ENCODE data around the gene ADD3. TPM values are rescaled to one million over a fixed set of nuclear protein-coding genes. Genes with fewer than 3 reads are reported as not detected.

Gene ADD3
- total and polyA plus RNA-seq, 2 donors (not counting 3 experiments of a cell fraction or from before 2014, with no cell fraction given), result 14.9 to 55.2 TPM

GRCh38 chr10:110174201-110174600, 166.4 kb downstream of the ADD3 start:
- no peak overlapping the region for H3K9ac ChIP-seq (replicated peaks; ENCODE audit: extremely low read depth, insufficient read depth, low read length)
- H3K4me3 ChIP-seq (replicated peaks in 1 of 3; ENCODE audit: insufficient read depth in 1 of 3, low read depth in 1 of 3, low read length in 3 of 3), result no peak overlapping the region
- FAIRE-seq (no peak), DNase-seq (ENCODE audit: low read depth, low spot score) (no peak)
- ChIA-PET POLR2A (no interaction called here), CTCF (interaction anchor here (1.0 to 1.3 kb wide), 3 partner anchors 17 to 36 kb away, joined by 3 to 4 read pairs (median 4); no protein-coding TSS in a partner anchor)
- peaks cover 14% of the 10 kb centered on the region for H3K4me1 ChIP-seq (ENCODE audit: control insufficient read depth, extremely low read depth, insufficient read depth, low read length)
- no peak overlapping the region for H2AFZ ChIP-seq (ENCODE audit: low read depth, low read length)
- intact Hi-C loops (cut with micrococcal nuclease) (no loop called here), dilution Hi-C loops (cut with MboI; ENCODE audit: extremely low pct_ligation_motif_present, low sequenced_read_pairs) (no loop called here)
- no peaks in the 10 kb centered on the region for H3K36me3 ChIP-seq (ENCODE audit: control insufficient read depth in 2 of 2, extremely low read depth in 1 of 2, insufficient read depth in 2 of 2, low read length in 2 of 2)
- H3K9me1 ChIP-seq (replicated peaks; ENCODE audit: control insufficient read depth, extremely low read depth, insufficient read depth, low read length), result no peaks in the 10 kb centered on the region
- H3K4me2 ChIP-seq (ENCODE audit: insufficient read depth, low read length), result no peak overlapping the region
- H3K27me3 ChIP-seq (ENCODE audit: control insufficient read depth in 2 of 2, insufficient read depth in 2 of 2, low read length in 2 of 2), result peaks cover 13 to 14% of the 10 kb centered on the region in 2 experiments
- no peak overlapping the region for H3K27ac ChIP-seq (ENCODE audit: insufficient read depth, low read depth, low read length)
- H3K9me3 ChIP-seq (replicated peaks; ENCODE audit: control insufficient read depth, insufficient read depth, low read length), result no peaks in the 10 kb centered on the region
- no peak for TF ChIP-seq GATA2 (IDR thresholded peaks at IDR 0.05; ENCODE audit: insufficient read depth, insufficient read length, low read depth, low read length)
- no peak for TF ChIP-seq EZH2 (IDR thresholded peaks at IDR 0.05; ENCODE audit: borderline replicate concordance, low read depth, low read length, severe bottlenecking)
- no peak for TF ChIP-seq JUN (IDR thresholded peaks at IDR 0.05; ENCODE audit: borderline replicate concordance, insufficient read depth, insufficient read length, low read depth)
- TF ChIP-seq MYC (IDR thresholded peaks at IDR 0.05; ENCODE audit: low read depth, low read length), result no peak
- BruUV-seq (replicated peaks), result no TSS peak
- H4K20me1 ChIP-seq (replicated peaks; ENCODE audit: control insufficient read depth, extremely low read depth, insufficient read depth, low read length), result no peaks in the 10 kb centered on the region
- no peaks in the 10 kb centered on the region for H3K79me2 ChIP-seq (ENCODE audit: control insufficient read depth, insufficient read depth, low read length)

- intact Hi-C loops (cut with micrococcal nuclease), result no loop called here
- ChIA-PET POLR2A (no interaction called here), CTCF (interaction anchor here (1.3 kb wide), 1 partner anchor 31 kb away, joined by 4 read pairs; no protein-coding TSS in a partner anchor)
- DNase-seq (ENCODE audit: low read depth, low spot score) (no peak), FAIRE-seq (no peak)
- peaks cover 14% of the 10 kb centered on the region for H3K4me1 ChIP-seq (ENCODE audit: control insufficient read depth, extremely low read depth, insufficient read depth, low read length)
- no peak overlapping the region for H2AFZ ChIP-seq (ENCODE audit: low read depth, low read length)
- no peaks in the 10 kb centered on the region for H3K36me3 ChIP-seq (ENCODE audit: control insufficient read depth in 2 of 2, extremely low read depth in 1 of 2, insufficient read depth in 2 of 2, low read length in 2 of 2)
- H3K79me2 ChIP-seq (ENCODE audit: control insufficient read depth, insufficient read depth, low read length), result no peaks in the 10 kb centered on the region
- no peak overlapping the region for H3K27ac ChIP-seq (ENCODE audit: insufficient read depth, low read depth, low read length)
- H3K9me3 ChIP-seq (replicated peaks; ENCODE audit: control insufficient read depth, insufficient read depth, low read length), result no peaks in the 10 kb centered on the region
- no peaks in the 10 kb centered on the region for H4K20me1 ChIP-seq (replicated peaks; ENCODE audit: control insufficient read depth, extremely low read depth, insufficient read depth, low read length)
- TF ChIP-seq POLR2AphosphoS5 (IDR thresholded peaks at IDR 0.05; ENCODE audit: insufficient read depth, low read depth, low read length), result no peak
- TF ChIP-seq FOS (IDR thresholded peaks at IDR 0.05; ENCODE audit: borderline replicate concordance, insufficient read depth, low read length), result no peak
- no peak for TF ChIP-seq CTCF (IDR thresholded peaks at IDR 0.05; ENCODE audit: extremely low read depth in 1 of 2, insufficient read depth in 1 of 2, low read depth in 1 of 2, low read length in 2 of 2)
- no peak for TF ChIP-seq MAX (IDR thresholded peaks at IDR 0.05; ENCODE audit: insufficient read depth, insufficient read length)
- no peak for TF ChIP-seq MYC (IDR thresholded peaks at IDR 0.05; ENCODE audit: low read depth, low read length)
- no peak for TF ChIP-seq JUN (IDR thresholded peaks at IDR 0.05; ENCODE audit: borderline replicate concordance, insufficient read depth, insufficient read length, low read depth)
- no peak for TF ChIP-seq EZH2 (IDR thresholded peaks at IDR 0.05; ENCODE audit: borderline replicate concordance, low read depth, low read length, severe bottlenecking)
- no peak for TF ChIP-seq POLR2A (IDR thresholded peaks at IDR 0.05; ENCODE audit: low read depth, low read length)
- TF ChIP-seq GATA2 (IDR thresholded peaks at IDR 0.05; ENCODE audit: insufficient read depth, insufficient read length, low read depth, low read length), result no peak
- H3K9ac ChIP-seq (replicated peaks; ENCODE audit: extremely low read depth, insufficient read depth, low read length), result no peak overlapping the region
- no peak overlapping the region for H3K4me3 ChIP-seq (replicated peaks in 1 of 3; ENCODE audit: insufficient read depth in 1 of 3, low read depth in 1 of 3, low read length in 3 of 3)
- dilution Hi-C loops (cut with MboI; ENCODE audit: extremely low pct_ligation_motif_present, low sequenced_read_pairs), result no loop called here
- no peaks in the 10 kb centered on the region for H3K9me1 ChIP-seq (replicated peaks; ENCODE audit: control insufficient read depth, extremely low read depth, insufficient read depth, low read length)
- peaks cover 7 to 8% of the 10 kb centered on the region in 2 experiments for H3K27me3 ChIP-seq (ENCODE audit: control insufficient read depth in 2 of 2, insufficient read depth in 2 of 2, low read length in 2 of 2)
- no peak overlapping the region for H3K4me2 ChIP-seq (ENCODE audit: insufficient read depth, low read length)
- BruUV-seq (replicated peaks), result no TSS peak
These were observed 167.0 kb downstream of the ADD3 start for GRCh38 chr10:110174816-110175215.
